Urinary bladder (tissue), 2 donors: ENCODE results near the gene DMRT1. TPM values are rescaled to one million over a fixed set of nuclear protein-coding genes. Genes with fewer than 3 reads are reported as not detected.

ENCODE experiments used
- polyA plus RNA-seq: library from polyadenylated mRNA; stranded (reverse); fragments of 200-250 nt; gene quantifications from one replicate; pipeline ENCODE4 v1.2.3, GENCODE V29; 2013
- small RNA-seq: library from RNA; depleted of rRNA; stranded (forward); fragments of <200 nt; gene quantifications from one replicate; pipeline ENCODE3, GENCODE V24; 2014
- total RNA-seq: library from RNA; depleted of rRNA; stranded (reverse); fragments of >200 nt; gene quantifications from one replicate; pipeline ENCODE4 v1.2.3, GENCODE V29; 2014
- donor health status: healthy.

Gene DMRT1
- total and polyA plus RNA-seq, 2 donors = not detected

Small RNAs within 50 kb of the gene (small RNA-seq; reads per million reads assigned to genes)
- gene RNU6-1073P = not detected

Other genes starting within 250 kb of the DMRT1 start
- gene DMRT3, start 135.0 kb downstream of the DMRT1 start, total RNA-seq = not detected
- gene DMRT3, start 135.0 kb downstream of the DMRT1 start, polyA plus RNA-seq = 0.09 TPM
- 1.0 TPM for gene DMRT2, start 208.7 kb downstream of the DMRT1 start, total RNA-seq
- gene DMRT2, start 208.7 kb downstream of the DMRT1 start, polyA plus RNA-seq = 0.10 TPM